GOT3 (cell line): ENCODE data around the gene TAS1R3.

ENCODE experiments used
- DNase-seq: peaks from one replicate; lab custom pipeline; 2025; ENCODE audit warnings: mixed read lengths; lab: John Stamatoyannopoulos, UW

TAS1R3 gene

GRCh38 chr1:1295154-1295923 lies 35.7 kb upstream of the TAS1R3 start:
- no peak for DNase-seq

DNA sequence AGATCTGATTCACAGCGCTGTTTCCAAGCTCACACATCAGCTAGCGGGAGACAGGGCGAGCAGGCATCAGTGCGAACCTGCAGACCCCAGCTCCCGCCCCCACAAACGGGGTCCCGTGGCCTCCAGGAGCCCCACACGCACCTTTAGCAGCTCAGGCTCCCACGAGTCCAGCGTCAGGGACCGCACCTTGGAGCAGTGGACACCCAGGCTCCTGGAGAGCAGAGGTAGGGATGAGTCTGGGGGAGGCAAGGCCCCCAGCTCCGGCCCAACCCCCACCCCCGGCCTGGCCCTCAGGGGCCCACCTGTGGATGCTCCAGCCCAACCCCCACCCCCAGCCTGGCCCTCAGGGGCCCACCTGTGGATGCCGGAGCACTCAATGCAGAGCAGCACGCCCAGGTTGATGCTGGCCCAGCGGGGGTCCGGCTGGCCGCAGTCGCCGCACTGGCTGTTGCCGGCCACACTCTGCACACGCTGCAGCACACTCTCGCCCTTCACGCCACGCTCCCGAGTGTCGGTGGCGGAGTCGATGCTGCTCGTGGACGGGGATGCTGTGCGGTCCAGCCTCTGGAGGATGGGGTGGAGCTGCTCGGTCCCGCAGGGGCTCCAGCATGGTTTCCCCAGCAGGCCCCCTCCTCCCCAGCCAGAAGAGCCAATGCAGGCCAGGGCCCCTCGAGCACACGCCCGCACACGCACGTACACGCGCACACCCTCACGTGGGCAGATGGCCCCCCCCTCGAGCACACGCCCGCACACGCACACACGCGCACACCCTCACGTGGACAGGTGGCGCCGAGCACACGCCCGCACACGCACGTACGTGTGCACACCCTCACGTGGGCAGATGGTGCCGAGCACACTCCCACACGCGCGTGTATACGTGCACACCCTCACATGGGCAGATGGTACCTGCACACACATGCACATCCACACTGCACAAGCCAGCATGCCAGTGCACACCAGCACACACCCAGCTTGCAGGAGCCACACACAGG lies 34.7 kb upstream of the TAS1R3 start:
- no peak for DNase-seq

- no peak for DNase-seq
These were observed 33.2 kb upstream of the TAS1R3 start for GRCh38 chr1:1297802-1298424.

GRCh38 chr1:1298861-1299685 lies 32.0 kb upstream of the TAS1R3 start:
- DNase-seq = no peak

DNA sequence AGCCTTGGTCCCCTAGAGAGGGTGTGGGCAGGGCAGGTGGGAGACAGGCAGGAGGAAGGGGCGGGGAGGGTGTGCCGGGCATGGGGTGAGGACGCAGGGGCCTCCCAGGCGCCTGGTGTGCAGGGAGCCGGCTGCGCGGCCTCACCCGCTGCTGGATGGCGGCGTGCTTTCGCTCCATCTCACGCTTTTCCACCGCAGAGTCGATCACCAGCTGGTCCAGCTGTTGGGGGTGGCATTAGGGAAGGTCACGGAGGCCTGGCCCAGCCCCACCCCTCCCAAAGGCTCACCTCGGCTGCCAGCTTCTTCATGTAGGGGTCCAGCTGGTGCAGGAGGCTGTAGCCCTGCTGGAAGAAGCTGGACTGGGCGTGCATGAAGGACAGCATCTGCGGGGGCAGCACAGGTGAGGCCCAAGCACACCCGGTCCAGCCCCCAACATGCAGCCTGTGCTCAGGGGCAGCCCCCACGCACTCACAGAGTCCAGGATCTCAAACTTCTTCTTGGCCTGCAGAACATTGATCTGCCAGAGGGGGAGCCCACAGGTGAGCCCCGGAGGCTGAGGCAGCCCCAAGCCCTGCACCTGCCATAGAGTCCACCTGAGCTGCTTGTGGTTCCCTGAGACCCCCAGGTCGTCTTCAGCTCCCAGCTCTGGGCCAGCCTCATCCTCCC lies 31.3 kb upstream of the TAS1R3 start:
- no peak for DNase-seq

DNA sequence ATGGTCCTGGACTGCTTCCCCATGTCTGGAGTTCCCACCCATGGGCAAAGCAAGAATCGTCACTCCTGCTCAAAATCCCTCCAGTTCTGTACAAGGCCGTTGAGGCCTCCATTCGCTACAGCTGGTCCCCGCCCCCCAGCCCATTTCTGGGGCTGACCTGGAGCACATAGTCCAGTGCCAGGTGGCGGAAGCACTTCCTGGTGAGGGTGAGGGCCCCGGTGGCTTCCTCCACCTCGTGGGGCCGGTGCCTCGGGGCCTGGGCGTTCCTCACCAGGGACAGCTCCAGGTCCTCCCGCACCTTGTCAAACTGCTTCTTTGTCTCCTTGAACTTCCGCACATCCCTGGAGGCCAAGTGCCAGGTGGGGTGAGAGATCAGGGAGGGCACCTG lies 30.7 kb upstream of the TAS1R3 start:
- no peak for DNase-seq

DNA sequence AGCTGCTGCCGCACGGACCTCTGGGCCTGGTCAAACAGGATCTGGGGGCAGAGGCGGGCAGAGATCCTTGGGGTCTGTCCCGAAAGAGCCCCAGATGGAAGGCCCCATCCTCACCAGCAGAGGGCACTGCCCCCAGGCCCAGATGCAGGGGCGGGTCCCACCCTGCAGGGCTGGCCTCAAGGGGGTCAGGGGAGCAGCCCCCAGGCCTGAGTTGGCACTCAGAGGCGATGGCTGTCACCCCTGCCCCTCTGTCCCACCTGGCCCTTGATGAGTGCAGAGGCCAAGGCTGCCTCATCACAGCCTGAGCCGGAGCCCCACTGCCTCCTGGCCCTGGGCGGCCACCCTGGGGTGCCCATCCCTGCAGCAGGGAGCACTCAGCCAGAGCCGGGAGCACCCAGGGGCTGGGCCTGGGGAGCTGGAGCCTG lies 29.1 kb upstream of the TAS1R3 start:
- DNase-seq = no peak

DNA sequence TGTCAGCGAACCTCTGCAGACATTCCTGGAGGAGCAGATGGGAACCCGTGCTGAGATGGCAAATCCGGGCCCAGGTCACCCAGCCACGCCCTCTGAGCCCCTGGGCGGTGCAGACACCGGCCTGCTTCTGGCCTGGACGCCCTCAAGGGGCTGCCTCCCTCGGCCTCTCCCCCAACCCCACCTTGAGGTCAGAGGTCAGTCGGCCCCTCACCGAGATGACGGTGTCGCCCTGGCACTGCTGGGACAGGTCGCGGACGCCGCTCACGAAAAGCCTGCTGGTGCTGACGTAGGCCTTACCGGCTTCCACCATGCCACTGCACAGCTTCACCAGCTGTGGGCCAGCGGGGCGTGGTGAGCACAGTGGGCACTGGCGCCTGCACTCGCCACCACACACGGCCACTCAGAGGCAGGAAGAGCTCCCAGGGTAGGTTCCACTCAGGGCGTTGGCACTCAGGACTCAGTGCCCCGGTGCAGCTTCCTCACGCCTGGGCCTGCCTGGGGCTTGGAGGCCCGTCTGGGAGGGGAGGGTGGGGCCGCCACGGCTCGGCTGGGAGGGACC lies 28.1 kb upstream of the TAS1R3 start:
- DNase-seq = no peak

DNA sequence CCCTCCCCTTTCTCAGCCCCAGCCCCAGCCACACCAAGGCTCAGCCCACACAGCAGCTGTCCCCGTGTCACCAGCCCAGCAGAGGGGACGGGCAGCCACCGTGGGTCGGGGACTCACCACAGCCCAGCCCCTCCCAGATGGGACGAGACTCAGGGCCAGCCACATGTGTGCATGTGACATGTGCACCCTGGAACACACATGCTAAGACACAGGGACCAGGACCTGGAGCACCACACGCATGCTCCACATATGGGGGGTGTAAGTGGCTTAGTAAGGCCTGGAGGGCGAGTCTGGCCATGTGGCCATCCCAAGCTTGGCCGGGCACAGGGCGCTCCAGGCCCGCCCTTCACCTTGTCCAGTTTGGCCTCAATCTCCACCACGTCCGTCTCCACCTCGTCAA lies 27.3 kb upstream of the TAS1R3 start:
- DNase-seq = no peak

GRCh38 chr1:1304331-1305299 lies 26.5 kb upstream of the TAS1R3 start:
- DNase-seq = no peak

- no peak for DNase-seq
These were observed 25.6 kb upstream of the TAS1R3 start for GRCh38 chr1:1305300-1306069.

GRCh38 chr1:1306070-1306660 lies 24.9 kb upstream of the TAS1R3 start:
- no peak for DNase-seq

DNA sequence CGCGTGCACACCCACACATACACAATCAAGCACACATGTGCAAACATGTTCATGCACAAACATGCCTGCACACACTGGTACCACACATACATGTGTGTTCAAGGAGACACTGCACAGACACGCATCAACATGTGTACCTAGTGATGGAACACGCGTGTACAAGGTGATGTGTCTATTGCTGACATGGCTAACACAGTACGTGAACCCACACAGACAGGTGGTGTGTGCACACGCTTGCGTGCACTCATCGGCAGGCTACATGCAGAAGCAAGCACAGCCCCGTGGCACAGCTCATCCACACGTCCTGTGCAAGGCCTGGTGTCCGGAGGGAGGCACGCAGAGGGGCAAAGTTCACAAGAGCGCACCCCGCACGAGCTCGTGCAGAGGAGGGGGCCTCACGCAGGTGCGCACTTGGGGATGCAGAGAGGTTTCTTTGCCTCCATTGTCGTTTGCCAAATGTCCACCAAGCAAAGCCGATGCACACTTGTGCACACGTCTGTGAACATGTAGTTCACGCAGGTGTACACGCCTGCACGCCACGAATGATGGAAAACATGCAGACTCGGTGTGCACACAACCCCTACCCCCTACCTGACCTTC lies 24.3 kb upstream of the TAS1R3 start:
- DNase-seq = no peak

DNA sequence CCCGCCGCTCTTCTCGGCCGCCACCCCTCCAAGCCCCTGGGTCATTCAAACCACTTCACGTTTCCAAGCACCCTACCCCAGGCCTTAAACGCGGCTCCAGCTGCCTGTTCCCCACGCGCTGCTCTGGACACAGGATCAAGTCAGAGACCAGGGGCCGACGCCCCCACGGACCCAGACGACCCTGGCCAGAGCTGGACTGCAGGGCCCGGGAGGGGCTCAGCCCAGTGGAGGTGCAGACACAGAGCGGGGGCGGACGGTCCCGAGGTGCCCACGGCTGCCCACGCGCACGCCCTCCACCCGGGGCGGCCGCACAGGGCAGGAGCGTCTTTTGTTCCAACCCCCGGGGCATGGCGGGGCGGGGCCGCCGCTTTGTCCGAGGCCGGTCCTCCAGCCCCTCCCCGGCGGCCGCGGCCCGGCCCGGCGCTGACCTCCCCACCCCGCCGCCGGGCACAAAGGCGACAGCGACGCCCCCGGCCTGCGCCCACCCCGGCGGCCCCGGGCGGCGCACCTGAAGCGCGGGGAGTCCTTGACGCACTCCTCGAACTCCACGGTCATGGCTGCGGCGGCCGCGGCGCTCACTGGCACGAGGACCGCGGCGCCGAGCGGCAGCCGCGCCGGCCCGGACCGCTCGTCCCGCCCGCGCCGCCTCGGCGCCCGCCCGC lies 23.7 kb upstream of the TAS1R3 start:
- no peak for DNase-seq

GRCh38 chr1:1307923-1308755 lies 22.9 kb upstream of the TAS1R3 start, which contains the start of the genes ACAP3 and PUSL1:
Gene ACAP3, minus strand, starts transcription at chr1:1307930. Its CDS starts 115 bp downstream, at chr1:1307815.
Gene PUSL1, plus strand, starts transcription at chr1:1308597. Its CDS starts 47 bp downstream, at chr1:1308644.
- DNase-seq = peak; percentile 88

DNA sequence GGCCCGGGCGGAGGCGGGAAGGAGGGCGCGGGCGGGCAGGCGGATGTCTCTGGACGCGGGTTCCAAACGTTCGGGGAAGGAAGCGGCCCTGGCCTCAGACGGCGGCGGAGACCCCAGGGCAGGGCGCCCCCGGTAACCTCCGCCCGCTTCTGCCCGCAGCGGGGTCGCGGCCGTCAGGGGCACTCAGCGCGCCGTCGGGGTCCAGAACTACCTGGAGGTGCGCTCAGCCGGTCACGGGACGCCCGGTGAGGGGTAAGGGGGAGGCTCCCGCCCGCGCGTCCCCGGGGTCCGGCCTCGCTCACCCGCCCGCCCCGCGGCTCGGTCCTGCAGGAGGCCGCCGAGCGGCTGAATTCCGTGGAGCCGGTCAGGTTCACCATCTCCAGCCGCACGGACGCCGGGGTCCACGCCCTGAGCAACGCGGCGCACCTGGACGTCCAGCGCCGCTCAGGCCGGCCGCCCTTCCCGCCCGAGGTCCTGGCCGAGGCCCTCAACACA lies 22.3 kb upstream of the TAS1R3 start:
- no peak for DNase-seq
